HCT116 (cell line): ENCODE measurements around the gene TPT1. TPM values are rescaled to one million over a fixed set of nuclear protein-coding genes. Genes with fewer than 3 reads are reported as not detected.

Source experiments
- ATAC-seq: fragments of 200-7000 bp; cut with Tn5 transposase; 2 replicates; pipeline ENCODE4 v1.9.1; 2020; ENCODE audit warnings: mild to moderate bottlenecking, moderate library complexity
- BruUV-seq: library from RNA; stranded (reverse); fragments of 400-500 nt; replicated peaks from 2 replicates; lab custom pipeline; 2021; lab: Mats Ljungman, UMichigan
- CTCF ChIA-PET: fragments of 300-600 bp; sonication (Branson Sonifier 250); formaldehyde crosslinking; loops from one replicate; lab custom pipeline; 2021; ENCODE audit warnings: antibody characterized with exemption; lab: Charles Lee
- POLR2A ChIA-PET: fragments of 300-600, 350-600 bp; sonication (Branson Sonifier 250); formaldehyde crosslinking; loops from one replicate; lab custom pipeline; 2021; ENCODE audit warnings: antibody characterized with exemption; lab: Charles Lee
- RAD21 ChIA-PET, 2 experiments: fragments of 300-600 bp; sonication (Branson Sonifier 250); formaldehyde crosslinking; loops; one replicate each; lab custom pipeline; 2023; ENCODE audit warnings: low total read pairs in 2 of 2; ENCODE audit not compliant: uncharacterized antibody in 2 of 2, unreplicated experiment in 2 of 2, low non-redundant PET in 1 of 2; lab: Charles Lee
- DNase-seq: peaks from one replicate; pipeline ENCODE4 v3.0.0-alpha.2; 2010; ENCODE audit warnings: low read depth, low spot score
- H2AFZ ChIP-seq: fragments of 200-600 bp; shearing (Covaris generic), sonication (generic); 2 replicates; pipeline ENCODE4 v1.6.1; 2017; ENCODE audit warnings: low read depth, mixed run types, mixed read lengths, antibody characterized with exemption, low read length; ENCODE audit not compliant: poor library complexity, severe bottlenecking
- H3K27ac ChIP-seq: 2 replicates; pipeline ENCODE4 v1.5.1; 2012; ENCODE audit warnings: low read depth, low read length
- H3K27me3 ChIP-seq: fragments of 200-600 bp; sonication (generic); 2 replicates; pipeline ENCODE4 v1.6.1; 2016; ENCODE audit warnings: mixed run types, low read length, mixed read lengths; ENCODE audit not compliant: insufficient read depth
- H3K36me3 ChIP-seq, 2 experiments: fragments of 200-500 bp in 1 of 2; fragments of 200-600 bp in 1 of 2; sonication (Bioruptor generic) in 1 of 2; sonication (generic) in 1 of 2; 2 replicates each; pipeline versions ENCODE4 v1.5.1 to v1.6.1; 2014 to 2016; ENCODE audit warnings: low read length in 2 of 2, inconsistent platforms in 1 of 2, mixed read lengths in 1 of 2, mixed run types in 1 of 2; ENCODE audit not compliant: insufficient read depth in 2 of 2, control insufficient read depth in 1 of 2
- H3K4me1 ChIP-seq, 2 experiments: fragments of 200-600 bp in 1 of 2; sonication (generic) in 1 of 2; 2 replicates each; pipeline versions ENCODE4 v1.5.1 to v1.6.1; 2012 to 2017; ENCODE audit warnings: low read length in 2 of 2, inconsistent platforms in 1 of 2, mild to moderate bottlenecking in 1 of 2, mixed read lengths in 1 of 2, mixed run types in 1 of 2, moderate library complexity in 1 of 2; ENCODE audit not compliant: insufficient read depth in 2 of 2, control insufficient read depth in 1 of 2
- H3K4me2 ChIP-seq: fragments of 200-600 bp; sonication (generic); 2 replicates; pipeline ENCODE4 v1.6.1; 2017; ENCODE audit warnings: mixed run types, low read length, mixed read lengths
- H3K4me3 ChIP-seq, 2 experiments: fragments of 200-600 bp in 1 of 2; sonication (generic) in 1 of 2; replicated peaks in 1 of 2; 2 replicates each; pipeline ENCODE4 v1.5.1; 2011 to 2016; ENCODE audit warnings: low read length in 2 of 2, control low read depth in 1 of 2, low read depth in 1 of 2, mild to moderate bottlenecking in 1 of 2, mixed read lengths in 1 of 2, mixed run types in 1 of 2
- H3K79me2 ChIP-seq: fragments of 200-600 bp; sonication (generic); 2 replicates; pipeline ENCODE4 v1.6.1; 2017; ENCODE audit warnings: mild to moderate bottlenecking, mixed run types, low read length, moderate library complexity, mixed read lengths; ENCODE audit not compliant: insufficient read depth
- H3K9ac ChIP-seq: fragments of 200-600 bp; sonication (generic); 2 replicates; pipeline ENCODE4 v1.6.1; 2016; ENCODE audit warnings: low read length, mixed read lengths
- H3K9me2 ChIP-seq: fragments of 200-600 bp; sonication (generic), shearing (Covaris generic); 2 replicates; pipeline ENCODE4 v1.6.1; 2017; ENCODE audit warnings: mixed run types, mild to moderate bottlenecking, moderate library complexity; ENCODE audit not compliant: insufficient read depth
- H3K9me3 ChIP-seq, 2 experiments: fragments of 200-500 bp in 1 of 2; fragments of 200-600 bp in 1 of 2; sonication (Bioruptor generic) in 1 of 2; sonication (generic) in 1 of 2; 2 replicates each; pipeline ENCODE4 v1.6.1; 2014 to 2017; ENCODE audit warnings: low read length in 2 of 2, mixed read lengths in 2 of 2, inconsistent platforms in 1 of 2, low read depth in 1 of 2, mild to moderate bottlenecking in 1 of 2, mixed run types in 1 of 2, moderate library complexity in 1 of 2; ENCODE audit not compliant: control insufficient read depth in 1 of 2, insufficient read depth in 1 of 2
- H4K20me1 ChIP-seq: fragments of 200-600 bp; sonication (generic), shearing (Covaris generic); 2 replicates; pipeline ENCODE4 v1.6.1; 2017; ENCODE audit warnings: mixed run types, mild to moderate bottlenecking, moderate library complexity; ENCODE audit not compliant: insufficient read depth
- CBX3 ChIP-seq: IDR thresholded peaks from 2 replicates; pipeline ENCODE4 v1.6.1; 2012; ENCODE audit warnings: low read depth
- CEBPB ChIP-seq: IDR thresholded peaks from 2 replicates; pipeline ENCODE4 v1.6.1; 2012; ENCODE audit warnings: low read depth
- EGR1 ChIP-seq: IDR thresholded peaks from 2 replicates; pipeline ENCODE4 v1.6.1; 2012; ENCODE audit warnings: low read depth
- ELF1 ChIP-seq: IDR thresholded peaks from 2 replicates; pipeline ENCODE4 v1.6.1; 2012; ENCODE audit warnings: low read depth, borderline replicate concordance
- EZH2 ChIP-seq: fragments of 200-600 bp; sonication (generic); IDR thresholded peaks from 2 replicates; pipeline ENCODE4 v1.6.1; 2017; ENCODE audit warnings: antibody characterized with exemption, mixed run types
- EZH2phosphoT487 ChIP-seq: fragments of 200-600 bp; IDR thresholded peaks from 2 replicates; pipeline ENCODE4 v1.6.1; 2018; ENCODE audit warnings: antibody characterized with exemption, borderline replicate concordance
- FOSL1 ChIP-seq: IDR thresholded peaks from 2 replicates; pipeline ENCODE4 v1.6.1; 2012; ENCODE audit warnings: low read depth
- POLR2A ChIP-seq: IDR thresholded peaks from 2 replicates; pipeline ENCODE4 v1.7.0; 2011; ENCODE audit warnings: borderline replicate concordance; ENCODE audit not compliant: insufficient read depth, insufficient read length; ENCODE audit errors: extremely low read depth
- POLR2AphosphoS5 ChIP-seq: IDR thresholded peaks from 2 replicates; pipeline ENCODE4 v1.6.1; 2011; ENCODE audit warnings: mild to moderate bottlenecking, low read depth, low read length, moderate library complexity
- RAD21 ChIP-seq: IDR thresholded peaks from 2 replicates; pipeline ENCODE4 v1.6.1; 2012; ENCODE audit warnings: low read depth, mild to moderate bottlenecking
- SIN3A ChIP-seq: IDR thresholded peaks from 2 replicates; pipeline ENCODE4 v1.6.1; 2012; ENCODE audit warnings: low read depth
- SP1 ChIP-seq: IDR thresholded peaks from 2 replicates; pipeline ENCODE4 v1.6.1; 2012; ENCODE audit warnings: low read depth
- SRF ChIP-seq: IDR thresholded peaks from 2 replicates; pipeline ENCODE4 v1.6.1; 2012; ENCODE audit warnings: low read depth
- YY1 ChIP-seq: IDR thresholded peaks from 2 replicates; pipeline ENCODE4 v1.6.1; 2011; ENCODE audit warnings: low read length, low read depth, moderate library complexity, mild to moderate bottlenecking; ENCODE audit not compliant: insufficient replicate concordance; ENCODE audit errors: extremely low read depth
- ZFX ChIP-seq: fragments of 450-650 bp; IDR thresholded peaks from 2 replicates; pipeline ENCODE4 v1.6.1; 2017
- ZNF274 ChIP-seq: fragments of 200-500 bp; sonication (Bioruptor generic); IDR thresholded peaks from 2 replicates; pipeline ENCODE4 v1.6.1; 2014; ENCODE audit warnings: mild to moderate bottlenecking, low read depth, low read length, inconsistent platforms
- intact Hi-C: fragments of 100-400 bp; cut with micrococcal nuclease; formaldehyde crosslinking; loops from 2 replicates; pipeline ENCODE4 v1.10.0; 2022
- total RNA-seq: library from RNA; stranded (reverse); gene quantifications from one replicate; pipeline ENCODE4 v1.2.1, GENCODE V29; 2021; ENCODE audit not compliant: unreplicated experiment
- TF ChIP-seq, protein P1 (sequence below): IDR thresholded peaks from 2 replicates; pipeline ENCODE4 v1.6.1; 2012
- TF ChIP-seq, protein P2 (sequence below): IDR thresholded peaks from 2 replicates; pipeline ENCODE4 v1.6.1; 2011; ENCODE audit warnings: mild to moderate bottlenecking, low read length, moderate library complexity; ENCODE audit not compliant: insufficient replicate concordance; ENCODE audit errors: extremely low read depth
- TF ChIP-seq, protein P3 (sequence below): IDR thresholded peaks from 2 replicates; pipeline ENCODE4 v1.6.1; 2012; ENCODE audit warnings: low read depth

Gene TPT1
- total RNA-seq, 1 experiment from 2014 or later = 2,859 TPM

DNA sequence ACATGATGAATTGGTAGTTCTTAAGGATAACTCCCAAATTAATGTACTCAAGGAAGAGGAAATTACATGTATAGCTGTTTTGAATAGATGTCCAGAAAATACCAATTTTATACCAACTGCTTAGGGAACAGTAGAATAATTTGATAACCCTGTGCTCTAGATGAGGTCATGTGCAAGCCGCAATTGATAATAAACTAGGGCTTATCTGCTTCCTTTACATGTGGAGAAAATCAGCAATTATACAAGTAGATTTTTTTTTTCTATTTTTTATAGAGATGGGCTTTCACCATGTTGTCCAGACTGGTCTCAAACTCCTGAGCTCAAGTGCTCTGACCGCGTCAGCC lies 9.3 kb downstream of the TPT1 start:
- Histone ChIP-seq H3K4me3 (no peak overlapping the region), H3K9me2 (no peaks in the 10 kb centered on the region), H3K79me2 (peaks cover 8% of the 10 kb centered on the region; the same call in 1 of the 2 replicates), H3K9me3 (no peaks in the 10 kb centered on the region), H4K20me1 (peaks cover 17% of the 10 kb centered on the region; the same call in 1 of the 2 replicates), H3K27me3 (no peaks in the 10 kb centered on the region), H2AFZ (no peak overlapping the region), H3K27ac (peak overlapping the region; percentile 78), H3K4me2 (peak overlapping the region; percentile 44), H3K9ac (peak overlapping the region; percentile 38), H3K36me3 (peaks cover 4 to 12% of the 10 kb centered on the region in 2 experiments; a peak in 2 of 4 replicates), H3K4me1 (peaks cover 49 to 76% of the 10 kb centered on the region in 2 experiments)
- TF ChIP-seq RAD21 (no peak), SIN3A (no peak), YY1 (no peak), CBX3 (no peak), ZFX (no peak), CEBPB (no peak), SP1 (no peak), POLR2AphosphoS5 (no peak), SRF (no peak), EZH2 (no peak), POLR2A (no peak), ZNF274 (no peak), EZH2phosphoT487 (no peak), ELF1 (no peak), FOSL1 (no peak), EGR1 (no peak)
- TF ChIP-seq, protein P1, sequence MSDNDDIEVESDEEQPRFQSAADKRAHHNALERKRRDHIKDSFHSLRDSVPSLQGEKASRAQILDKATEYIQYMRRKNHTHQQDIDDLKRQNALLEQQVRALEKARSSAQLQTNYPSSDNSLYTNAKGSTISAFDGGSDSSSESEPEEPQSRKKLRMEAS = no peak
- TF ChIP-seq, protein P2, sequence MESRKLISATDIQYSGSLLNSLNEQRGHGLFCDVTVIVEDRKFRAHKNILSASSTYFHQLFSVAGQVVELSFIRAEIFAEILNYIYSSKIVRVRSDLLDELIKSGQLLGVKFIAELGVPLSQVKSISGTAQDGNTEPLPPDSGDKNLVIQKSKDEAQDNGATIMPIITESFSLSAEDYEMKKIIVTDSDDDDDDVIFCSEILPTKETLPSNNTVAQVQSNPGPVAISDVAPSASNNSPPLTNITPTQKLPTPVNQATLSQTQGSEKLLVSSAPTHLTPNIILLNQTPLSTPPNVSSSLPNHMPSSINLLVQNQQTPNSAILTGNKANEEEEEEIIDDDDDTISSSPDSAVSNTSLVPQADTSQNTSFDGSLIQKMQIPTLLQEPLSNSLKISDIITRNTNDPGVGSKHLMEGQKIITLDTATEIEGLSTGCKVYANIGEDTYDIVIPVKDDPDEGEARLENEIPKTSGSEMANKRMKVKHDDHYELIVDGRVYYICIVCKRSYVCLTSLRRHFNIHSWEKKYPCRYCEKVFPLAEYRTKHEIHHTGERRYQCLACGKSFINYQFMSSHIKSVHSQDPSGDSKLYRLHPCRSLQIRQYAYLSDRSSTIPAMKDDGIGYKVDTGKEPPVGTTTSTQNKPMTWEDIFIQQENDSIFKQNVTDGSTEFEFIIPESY = no peak
- TF ChIP-seq, protein P3, sequence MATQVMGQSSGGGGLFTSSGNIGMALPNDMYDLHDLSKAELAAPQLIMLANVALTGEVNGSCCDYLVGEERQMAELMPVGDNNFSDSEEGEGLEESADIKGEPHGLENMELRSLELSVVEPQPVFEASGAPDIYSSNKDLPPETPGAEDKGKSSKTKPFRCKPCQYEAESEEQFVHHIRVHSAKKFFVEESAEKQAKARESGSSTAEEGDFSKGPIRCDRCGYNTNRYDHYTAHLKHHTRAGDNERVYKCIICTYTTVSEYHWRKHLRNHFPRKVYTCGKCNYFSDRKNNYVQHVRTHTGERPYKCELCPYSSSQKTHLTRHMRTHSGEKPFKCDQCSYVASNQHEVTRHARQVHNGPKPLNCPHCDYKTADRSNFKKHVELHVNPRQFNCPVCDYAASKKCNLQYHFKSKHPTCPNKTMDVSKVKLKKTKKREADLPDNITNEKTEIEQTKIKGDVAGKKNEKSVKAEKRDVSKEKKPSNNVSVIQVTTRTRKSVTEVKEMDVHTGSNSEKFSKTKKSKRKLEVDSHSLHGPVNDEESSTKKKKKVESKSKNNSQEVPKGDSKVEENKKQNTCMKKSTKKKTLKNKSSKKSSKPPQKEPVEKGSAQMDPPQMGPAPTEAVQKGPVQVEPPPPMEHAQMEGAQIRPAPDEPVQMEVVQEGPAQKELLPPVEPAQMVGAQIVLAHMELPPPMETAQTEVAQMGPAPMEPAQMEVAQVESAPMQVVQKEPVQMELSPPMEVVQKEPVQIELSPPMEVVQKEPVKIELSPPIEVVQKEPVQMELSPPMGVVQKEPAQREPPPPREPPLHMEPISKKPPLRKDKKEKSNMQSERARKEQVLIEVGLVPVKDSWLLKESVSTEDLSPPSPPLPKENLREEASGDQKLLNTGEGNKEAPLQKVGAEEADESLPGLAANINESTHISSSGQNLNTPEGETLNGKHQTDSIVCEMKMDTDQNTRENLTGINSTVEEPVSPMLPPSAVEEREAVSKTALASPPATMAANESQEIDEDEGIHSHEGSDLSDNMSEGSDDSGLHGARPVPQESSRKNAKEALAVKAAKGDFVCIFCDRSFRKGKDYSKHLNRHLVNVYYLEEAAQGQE = no peak
- RAD21 ChIA-PET = no interaction called here
- intact Hi-C loops = no loop called here
- DNase-seq = no peak
- POLR2A ChIA-PET = interaction anchor here (0.6 to 3.1 kb wide), 3 partner anchors 10 to 896 kb away, joined by 4 to 29 read pairs (median 5); partner anchors contain the start of gene TPT1
- no TSS peak for BruUV-seq
- ATAC-seq = no peak
- CTCF ChIA-PET = interaction anchor here (1.0 to 1.8 kb wide), 2 partner anchors 282 to 285 kb away, joined by 4 read pairs; no protein-coding TSS in a partner anchor
